GM10847 (cell line): ENCODE data around the gene ARRDC1.
A peak's percentile ranks its signal among the peaks of the same experiment; 100 is the strongest.

Source experiments
- POLR2A ChIP-seq: IDR thresholded peaks from 2 replicates; pipeline ENCODE4 v1.6.1; 2011; ENCODE audit not compliant: insufficient read length; ENCODE audit errors: extremely low read depth

Gene ARRDC1

DNA sequence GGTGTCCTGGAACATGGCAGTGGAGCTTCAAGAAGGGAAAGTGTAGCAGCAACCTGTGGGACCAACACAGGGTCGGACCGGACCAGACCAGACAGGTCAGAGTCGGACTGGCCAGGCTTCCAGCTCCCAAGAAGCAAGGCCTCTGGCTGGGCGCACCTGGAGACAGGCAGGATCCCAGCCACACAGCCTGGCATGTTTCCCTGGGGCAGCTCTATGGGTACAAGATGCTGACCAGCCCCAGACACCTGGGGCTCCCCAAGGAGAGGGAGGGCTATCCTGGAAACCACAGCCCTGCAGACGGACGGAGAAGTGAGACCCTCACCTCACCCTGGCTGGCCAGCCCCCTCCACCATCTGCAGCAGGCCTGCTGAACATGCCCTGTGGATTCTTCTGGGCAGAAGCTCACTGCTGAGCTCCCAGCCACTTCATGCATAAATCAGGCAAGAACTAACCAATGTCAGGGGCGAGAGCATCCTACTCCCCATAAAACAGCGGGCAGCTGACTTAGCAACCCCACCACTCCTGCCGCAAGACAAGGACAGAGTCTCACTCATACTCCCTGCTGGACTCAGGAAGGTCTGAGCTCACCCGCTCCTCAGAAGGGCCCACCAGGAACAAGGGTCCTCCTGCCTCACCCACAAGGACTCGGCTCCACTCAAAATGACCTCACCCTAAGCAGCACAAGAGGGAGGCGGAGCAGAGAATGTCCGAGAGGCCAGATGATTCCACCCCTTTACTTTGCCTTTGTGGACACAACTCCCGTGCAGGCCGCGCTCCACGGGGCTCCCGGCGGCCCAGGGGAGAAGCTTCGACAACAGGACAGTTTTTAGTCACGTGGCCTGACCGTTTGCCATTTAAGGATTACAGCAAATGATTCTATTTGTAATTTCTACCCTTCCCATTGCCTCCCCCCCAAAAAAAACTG is 23.9 kb upstream of the ARRDC1 start:
- TF ChIP-seq POLR2A = no peak

GRCh38 chr9:137582286-137582860 is 23.1 kb upstream of the ARRDC1 start:
- TF ChIP-seq POLR2A = no peak

- no peak for TF ChIP-seq POLR2A
These were observed 22.1 kb upstream of the ARRDC1 start for GRCh38 chr9:137583347-137583746.

DNA sequence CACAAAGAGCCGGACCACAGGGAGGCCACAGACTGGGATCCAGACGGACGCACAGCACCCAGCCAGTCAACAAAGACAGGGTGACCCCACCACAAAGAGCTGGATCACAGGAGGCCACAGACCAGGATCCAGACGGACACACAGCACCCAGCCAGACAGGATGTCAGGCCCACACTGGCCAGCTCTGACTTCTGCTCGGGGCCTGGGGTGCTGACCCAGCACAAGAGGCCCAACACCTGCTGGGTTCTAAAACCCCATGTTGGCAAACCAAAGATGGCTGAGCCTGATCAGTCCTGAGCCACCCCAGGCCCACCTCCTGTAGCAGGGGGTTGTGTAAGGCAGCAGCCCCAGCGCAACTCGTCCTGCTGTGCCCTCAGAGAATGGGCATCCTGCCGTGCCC is 21.5 kb upstream of the ARRDC1 start:
- no peak for TF ChIP-seq POLR2A

DNA sequence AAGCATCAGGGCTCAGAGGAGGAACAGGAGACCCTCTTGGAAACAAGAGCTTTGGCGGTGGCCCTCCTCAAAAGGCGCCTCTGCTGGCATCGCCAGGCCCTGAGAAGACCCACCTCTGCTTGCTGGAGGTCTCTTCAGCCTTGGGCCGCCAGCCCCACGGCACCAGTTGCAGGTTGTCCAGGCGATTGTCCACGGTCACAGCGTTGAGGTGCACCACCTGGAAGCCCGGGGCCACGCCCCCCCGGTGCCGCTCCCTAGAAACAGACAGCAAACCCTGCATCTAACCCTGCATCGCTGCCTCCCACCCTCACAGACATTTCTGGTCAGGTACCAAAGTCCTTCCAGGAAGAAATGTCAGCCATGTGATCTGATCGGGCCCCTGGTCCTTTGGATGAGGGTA is 18.6 kb upstream of the ARRDC1 start:
- TF ChIP-seq POLR2A = no peak

- no peak for TF ChIP-seq POLR2A
These were observed 17.2 kb upstream of the ARRDC1 start for GRCh38 chr9:137588311-137588710.

DNA sequence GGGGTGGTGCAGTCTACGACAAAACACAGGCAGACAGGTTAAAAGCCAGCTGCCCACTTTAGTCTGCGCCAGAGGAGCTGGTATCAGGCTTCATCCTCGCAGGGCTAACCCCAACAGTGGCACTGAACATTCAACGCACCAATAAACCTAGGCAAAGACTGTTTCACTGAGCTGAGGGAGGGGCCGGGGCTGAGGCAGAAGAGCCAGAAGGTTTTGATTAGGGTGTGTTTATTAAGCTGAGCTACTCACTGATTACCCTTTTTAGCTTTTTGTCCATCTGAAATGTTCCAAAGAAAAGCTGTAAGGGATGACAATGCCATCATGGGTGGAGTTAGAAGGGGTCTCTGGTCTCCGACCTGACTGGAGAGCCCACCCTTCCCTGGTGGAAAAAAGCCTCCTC is 16.6 kb upstream of the ARRDC1 start:
- TF ChIP-seq POLR2A = no peak

DNA sequence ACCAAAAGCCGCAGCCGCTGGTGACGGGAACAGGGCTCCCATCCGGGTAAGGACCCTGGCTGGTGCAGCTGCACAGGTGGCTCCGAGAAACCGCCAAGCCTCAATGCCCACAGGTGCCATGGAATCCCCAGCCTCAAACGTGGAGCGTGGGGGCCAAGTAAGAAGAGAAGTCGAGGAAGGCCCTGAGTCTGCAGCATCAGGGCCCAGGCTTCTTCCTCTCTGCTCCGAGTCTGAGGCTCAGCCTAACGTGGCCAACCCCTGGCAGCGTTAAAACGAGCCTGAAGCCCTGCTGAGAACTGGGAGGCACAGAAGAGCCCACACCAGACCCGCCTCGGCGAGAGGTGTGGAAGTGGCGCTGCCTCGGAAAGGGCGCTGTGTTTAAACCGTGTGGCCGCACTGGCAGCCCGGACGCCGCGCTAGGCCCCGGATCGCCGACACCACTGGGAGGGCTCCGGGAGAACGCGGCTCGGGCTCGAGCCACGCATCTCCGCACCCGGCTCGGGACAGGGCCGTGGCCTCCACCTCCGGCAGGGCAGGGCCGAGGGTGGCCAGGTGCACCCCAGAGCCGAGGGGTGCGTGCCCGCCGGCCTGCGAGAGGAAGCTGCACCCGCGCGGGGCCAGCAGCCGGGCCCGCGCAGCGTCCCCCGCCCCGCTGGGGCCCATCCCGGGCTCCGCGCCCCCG is 15.9 kb upstream of the ARRDC1 start:
- TF ChIP-seq POLR2A = no peak

GRCh38 chr9:137590123-137590468 is 15.4 kb upstream of the ARRDC1 start:
- TF ChIP-seq POLR2A = no peak

DNA sequence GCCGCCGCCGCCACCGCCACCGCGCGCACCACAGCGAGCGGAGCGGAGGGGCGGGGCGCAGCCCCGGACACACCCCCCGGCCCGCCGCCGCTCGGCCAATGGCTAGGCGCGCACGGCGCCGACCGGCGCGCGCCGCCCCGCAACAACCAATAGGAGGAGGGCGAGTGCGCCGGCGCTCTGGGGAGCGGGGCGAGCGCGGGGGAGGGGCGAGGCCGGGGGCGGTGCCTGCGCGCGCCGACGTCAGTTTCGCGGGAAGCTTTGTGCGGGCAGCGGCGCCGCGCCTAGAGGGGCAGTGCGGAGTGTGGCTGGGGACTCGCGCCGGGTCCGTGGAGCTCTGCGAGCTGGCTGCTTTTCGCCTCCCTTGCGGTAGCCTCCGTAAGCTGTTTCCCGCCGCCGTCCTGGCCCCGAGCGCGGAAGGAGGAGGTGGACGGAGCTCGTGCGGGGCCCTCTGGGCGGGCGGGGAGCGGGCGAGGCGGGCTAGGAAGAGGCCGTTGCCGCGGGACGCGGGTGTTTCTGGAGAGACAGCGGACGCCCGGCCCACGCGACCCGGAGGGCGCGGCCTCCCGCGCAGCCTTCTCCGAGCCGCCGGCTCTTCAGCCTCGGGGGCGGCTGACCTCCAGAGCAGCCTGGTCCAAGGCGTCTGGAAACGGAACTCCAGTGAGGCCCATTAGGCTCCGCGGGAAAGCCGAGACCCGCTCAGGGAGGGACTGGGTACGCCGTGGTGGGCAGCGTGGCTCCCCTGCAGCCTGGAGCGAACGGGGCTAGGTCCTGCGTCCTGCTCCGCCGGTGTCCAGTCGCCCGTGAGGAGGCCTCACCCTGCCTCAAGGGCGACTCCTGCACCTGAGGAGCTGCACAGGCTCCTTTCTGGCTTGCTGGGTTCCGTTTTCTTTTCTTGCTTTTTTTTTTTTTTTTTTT is 14.8 kb upstream of the ARRDC1 start, which contains the start of gene ZMYND19:
ZMYND19 (minus strand) TSS at position 44 of the 915 bp plus-strand sequence. CDS start 249 bp downstream, outside the sequence.
- TF ChIP-seq POLR2A = peak; percentile 14

DNA sequence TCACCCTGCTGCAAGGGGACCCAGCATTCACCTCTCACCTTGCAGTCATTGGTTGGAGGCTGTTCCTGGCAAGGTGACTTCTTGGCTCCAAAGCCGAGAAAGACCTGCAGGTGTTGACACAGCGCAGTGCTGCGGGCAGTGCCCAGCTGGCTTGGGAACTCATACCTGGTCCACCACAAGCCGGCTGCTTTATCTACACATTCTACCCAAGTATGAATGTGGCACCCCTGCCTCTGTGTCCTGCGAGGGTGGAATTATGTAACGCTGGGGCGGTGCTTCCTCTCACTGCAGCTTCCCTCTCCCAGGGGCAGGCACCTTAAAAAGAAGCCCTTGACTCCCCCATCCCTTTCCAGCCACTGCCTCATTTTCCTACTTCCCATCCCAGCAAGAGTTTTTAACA is 12.7 kb upstream of the ARRDC1 start:
- no peak for TF ChIP-seq POLR2A

GRCh38 chr9:137593176-137593575 is 12.3 kb upstream of the ARRDC1 start:
- no peak for TF ChIP-seq POLR2A

GRCh38 chr9:137598943-137599342 is 6.5 kb upstream of the ARRDC1 start:
- no peak for TF ChIP-seq POLR2A

GRCh38 chr9:137602661-137603060 is 2.8 kb upstream of the ARRDC1 start:
- no peak for TF ChIP-seq POLR2A

DNA sequence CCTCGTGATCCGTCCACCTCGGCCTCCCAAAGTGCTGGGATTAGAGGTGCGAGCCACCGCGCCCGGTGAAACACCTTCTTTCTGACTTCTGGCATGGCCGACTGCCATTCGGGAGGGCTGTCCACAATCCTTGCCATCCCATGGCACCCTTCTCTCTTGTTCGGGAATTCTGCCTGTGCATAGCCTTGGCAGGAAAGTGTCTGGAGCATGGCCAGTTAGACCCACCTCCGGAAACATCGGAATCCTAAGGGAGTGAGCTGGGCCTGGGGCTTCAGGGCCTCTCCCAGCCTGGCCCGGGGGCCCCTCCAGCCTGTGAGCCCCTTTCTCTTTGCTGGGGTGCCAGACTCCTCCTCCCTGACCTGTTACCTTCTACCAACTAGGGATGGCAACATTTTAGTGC is 1.6 kb upstream of the ARRDC1 start:
- TF ChIP-seq POLR2A = no peak

DNA sequence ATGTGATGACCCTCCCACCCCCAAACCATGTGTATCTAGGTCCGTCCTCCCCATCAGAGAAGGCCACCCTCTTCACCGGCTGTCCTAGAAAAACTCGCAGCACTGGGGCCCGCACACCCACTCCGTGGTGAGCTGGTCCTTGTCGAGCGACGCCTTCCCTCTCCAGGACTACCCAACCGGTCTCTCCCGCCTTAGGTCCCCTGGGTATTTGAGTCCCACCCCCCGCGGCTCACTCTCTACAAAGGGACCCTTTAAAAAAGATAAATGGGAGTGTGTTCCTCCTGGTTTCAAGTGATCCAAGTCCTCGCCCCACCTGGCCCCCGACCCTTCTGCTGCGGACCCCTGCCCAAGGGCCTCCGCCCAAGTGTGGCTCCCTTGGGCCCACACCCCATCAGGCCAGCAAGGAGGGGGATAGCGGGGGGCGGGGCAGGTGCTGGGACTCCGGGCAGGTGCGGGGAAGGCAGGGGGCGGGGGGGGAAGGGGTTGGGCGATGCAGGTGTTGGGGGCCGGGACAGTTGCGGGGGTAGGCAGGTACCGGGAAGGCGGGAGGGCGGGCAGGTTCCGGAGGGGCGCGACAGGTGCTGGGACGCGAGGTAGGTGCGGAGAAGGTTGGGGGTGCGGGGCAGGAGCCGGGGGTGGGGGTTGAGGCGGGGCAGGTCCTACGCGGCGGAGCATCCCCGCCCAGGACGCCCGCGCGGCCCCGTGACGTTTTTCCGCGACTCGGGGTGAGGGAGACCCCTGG is 970 bp upstream of the ARRDC1 start:
- TF ChIP-seq POLR2A = no peak
